Medulla oblongata (tissue), 1 donor: ENCODE results near the gene ATAD2B.
"Not testable (repeated sequence)": the region's sequence is repeated elsewhere in the genome, so short reads cannot be mapped to it uniquely, and the experiment has no call there.

Source experiments
- DNase-seq: peaks from one replicate; pipeline ENCODE4 v3.0.0-alpha.2; 2015; ENCODE audit errors: extremely low spot score

ATAD2B gene

DNA sequence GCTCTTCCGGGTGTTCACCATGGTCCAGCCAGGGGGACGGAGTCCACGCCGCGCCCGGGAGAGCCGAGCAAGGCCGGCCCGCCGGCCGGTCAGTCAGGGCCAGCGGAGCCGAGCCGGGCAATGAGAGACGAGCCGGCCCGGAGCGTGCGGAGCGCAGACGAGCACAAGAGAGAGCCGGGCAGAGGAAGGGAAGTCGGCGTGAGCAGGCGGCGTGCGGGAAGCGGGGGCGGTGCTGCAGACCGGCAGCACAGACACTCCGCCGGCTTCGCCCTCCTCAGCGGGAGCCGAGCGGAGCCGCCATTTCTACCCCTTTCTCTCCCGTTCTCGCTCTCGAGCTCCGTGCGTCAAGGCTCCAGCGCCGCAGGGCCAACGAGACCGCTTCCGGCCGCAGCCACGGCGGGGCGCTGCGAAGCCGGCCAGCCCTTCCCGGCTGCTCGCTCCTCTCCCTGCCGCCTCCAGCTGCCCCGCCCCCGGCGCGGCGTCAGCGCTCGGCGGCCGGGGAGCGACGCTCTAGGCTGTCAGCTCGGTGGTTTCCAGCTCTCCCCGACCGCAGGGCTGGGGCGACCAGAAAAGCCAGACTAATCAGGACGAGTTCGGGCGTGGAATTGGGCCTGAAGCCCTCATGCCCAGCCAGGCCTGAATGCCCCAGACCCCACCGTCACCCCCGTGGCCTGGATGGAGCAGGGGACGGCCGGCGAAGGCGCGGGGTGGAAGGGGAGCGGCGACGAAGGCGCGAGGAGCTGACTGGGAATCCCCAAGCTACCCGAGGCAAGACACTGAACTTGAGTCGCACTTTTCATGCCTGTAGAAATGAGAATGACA lies at the start of gene ATAD2B:
TSS of gene ATAD2B (minus strand) at position 374 of the 822 bp plus-strand sequence. CDS start at position 21, 353 bp downstream.
- peak; percentile 97 for DNase-seq

DNA sequence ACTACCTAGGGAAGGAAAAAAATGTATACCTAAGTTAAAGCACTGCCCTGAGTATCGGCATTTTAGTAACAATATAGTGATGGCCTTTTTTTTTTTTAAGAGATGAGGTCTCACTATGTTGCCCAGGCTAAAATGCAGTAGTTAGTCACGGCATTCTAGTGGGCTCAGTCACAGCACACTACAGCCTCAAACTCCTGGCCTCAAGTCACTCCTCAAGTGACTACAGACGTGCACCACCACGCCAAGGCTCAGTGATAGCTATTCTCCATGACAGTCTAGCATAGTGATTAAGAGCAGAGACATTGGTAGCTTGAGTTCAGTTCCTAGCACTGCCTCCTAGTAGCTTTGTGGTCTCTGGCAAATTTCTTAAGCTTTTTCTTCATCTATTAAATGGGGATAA lies 40.9 kb upstream of the ATAD2B start:
- no peak for DNase-seq

DNA sequence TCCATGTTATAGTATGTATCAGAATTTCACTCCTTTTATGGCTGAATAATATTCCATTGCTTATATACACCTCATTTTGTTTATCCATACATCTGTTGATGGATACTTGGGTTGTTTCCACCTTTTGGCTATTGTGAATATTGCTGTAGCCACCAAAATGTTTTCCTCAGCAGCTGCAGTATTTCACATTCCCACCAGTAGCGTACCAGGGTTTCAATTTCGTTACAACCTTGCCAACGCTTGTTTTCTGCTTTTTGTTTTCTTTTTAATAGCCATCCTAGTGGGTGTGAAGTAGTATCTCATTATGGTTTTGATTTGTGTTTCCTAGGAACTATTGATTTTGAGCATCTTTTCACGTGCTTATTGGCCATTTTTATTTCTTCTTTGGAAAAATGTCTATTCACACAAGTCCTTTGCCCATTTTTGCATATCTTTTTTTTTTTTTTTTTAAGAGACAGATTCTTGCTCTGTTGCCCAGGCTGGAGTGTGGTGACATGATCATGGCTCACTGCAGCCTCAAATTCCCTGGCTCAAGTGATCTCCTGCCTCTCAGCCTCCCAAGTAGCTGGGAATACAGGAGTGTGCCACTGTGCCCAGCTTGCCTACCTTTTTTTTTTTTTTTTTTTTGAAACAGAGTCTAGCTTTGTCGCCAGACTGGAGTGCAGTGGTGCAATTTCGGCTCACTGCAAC lies 27.5 kb upstream of the ATAD2B start:
- no peak for DNase-seq

DNA sequence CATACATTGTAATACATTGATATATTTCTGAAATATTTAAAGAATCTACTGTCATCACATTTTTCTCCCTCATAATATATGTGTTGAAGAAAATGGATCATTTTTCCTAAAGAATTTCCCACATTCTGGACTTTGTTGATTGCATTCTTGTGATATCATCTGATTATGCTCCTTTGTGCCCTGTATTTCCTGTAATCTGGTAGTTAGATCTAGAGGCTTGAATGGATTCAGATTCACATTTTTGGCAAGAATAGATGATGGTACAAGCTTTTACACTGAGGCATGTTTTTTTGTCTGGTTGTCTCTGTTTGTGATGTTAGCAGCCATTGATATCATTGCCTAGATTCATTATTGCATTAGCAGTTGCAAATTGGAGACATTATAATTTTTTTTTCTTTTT lies 26.7 kb upstream of the ATAD2B start:
- DNase-seq = no peak

DNA sequence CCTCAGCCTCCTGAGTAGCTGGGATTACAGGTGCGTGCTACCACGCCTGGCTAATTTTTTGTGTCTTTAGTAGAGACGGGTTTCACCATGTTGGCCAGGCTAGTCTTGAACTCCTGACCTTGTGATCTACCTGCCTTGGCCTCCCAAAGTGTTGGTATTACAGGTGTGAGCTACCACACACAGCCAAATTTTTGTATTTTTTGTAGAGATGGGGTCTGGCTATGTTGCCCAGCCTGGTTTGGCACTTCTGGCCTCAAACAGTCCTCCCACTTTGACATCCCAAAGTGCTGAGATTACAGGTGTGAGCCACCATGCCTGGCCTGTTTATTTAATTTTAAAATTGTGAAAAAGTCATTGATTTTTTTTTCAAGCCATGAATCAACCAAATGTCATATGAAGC lies 25.6 kb upstream of the ATAD2B start:
- DNase-seq = not testable (repeated sequence)

DNA sequence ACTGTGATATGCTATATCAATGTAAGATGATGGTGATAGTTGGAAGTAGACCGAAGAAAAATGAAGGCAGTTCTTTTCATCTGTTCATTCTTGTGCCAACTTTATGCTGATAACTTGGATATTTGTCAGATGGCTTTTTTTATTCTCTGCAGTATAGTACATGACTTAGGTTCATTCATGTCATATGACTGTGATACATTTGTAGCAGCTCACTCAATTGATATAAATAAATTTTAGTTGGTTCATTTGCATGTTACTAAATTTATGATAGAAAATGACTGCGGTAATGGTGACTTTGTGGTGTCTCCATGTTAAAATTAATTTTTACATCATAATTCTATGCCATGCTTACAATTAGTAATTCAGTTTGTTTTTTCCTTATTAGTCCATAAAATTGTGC lies 20.4 kb upstream of the ATAD2B start:
- DNase-seq = no peak

DNA sequence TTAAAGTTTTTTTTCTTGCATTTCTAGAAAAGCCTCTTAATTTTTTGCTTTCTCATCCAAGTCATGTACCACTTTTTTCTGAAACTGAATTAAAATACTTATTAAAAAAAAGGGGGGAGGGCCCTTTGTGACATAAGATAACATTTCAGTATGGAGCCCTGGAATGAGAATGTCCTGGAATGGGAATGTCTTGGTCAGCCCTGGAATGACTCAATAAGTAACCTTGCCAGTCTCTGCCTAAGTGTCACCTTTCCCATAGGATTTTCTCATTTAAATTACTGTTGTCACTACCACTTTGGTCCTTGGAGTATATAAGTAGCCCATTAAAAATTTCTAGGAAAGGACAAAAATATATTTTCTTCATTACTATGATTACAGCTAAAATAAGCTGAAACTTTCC lies 18.1 kb upstream of the ATAD2B start:
- no peak for DNase-seq

DNA sequence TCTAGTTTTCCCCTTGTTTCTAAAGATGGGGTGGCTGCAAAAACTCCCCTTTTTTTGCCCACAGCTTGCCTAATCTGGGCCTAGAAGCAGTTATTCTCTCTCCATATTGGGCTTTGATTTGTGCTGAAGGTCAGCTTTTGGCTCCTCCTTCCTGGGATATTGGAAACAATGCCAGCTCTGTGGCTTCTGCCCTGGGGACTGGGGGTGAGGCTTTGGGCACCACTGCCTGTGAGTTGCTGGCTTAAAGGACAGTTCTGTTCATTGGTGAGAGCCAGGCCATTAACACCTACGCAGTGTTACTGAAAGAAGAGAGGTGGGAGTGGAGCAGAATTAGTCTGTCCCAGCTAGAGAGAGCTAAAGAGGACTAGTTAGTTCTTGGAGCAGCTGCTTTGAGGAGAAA lies 17.6 kb upstream of the ATAD2B start:
- peak; percentile 61 for DNase-seq

DNA sequence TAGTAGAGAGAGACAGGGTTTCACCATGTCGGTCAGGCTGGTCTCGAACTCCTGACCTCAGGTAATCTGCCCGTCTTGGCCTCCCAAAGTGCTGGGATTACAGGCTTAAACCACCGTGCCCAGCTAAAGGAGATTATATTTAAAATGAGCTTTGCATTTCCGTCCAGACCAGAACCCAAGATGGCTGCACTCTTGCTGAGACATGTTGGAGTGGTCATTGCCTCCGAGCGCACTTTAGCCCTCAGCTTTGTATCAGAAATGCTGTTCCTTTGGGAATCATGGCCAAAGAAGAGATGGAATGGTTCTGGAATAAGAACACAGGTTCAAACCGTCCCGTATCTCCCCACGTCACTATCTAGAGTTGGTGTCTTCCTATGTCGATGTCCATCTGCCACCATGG lies 16.7 kb upstream of the ATAD2B start:
- DNase-seq = no peak

DNA sequence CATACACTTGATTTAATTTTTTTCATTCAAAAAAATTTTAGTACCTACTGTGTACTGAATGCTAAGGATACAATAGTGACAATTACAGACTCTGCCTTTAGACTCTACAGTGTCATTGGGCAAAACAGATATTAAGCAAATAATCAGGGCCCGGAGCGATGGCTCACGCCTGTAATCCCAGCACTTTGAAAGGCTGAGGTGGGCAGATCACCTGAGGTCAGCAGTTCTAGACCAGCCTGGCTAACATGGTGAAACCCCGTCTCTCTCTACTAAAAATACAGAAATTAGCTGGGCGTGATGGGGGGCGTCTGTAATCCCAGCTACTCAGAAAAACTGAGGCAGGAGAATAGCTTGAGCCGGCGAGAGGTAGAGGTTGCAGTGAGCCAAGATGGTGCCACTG lies 14.7 kb upstream of the ATAD2B start:
- DNase-seq = no peak

DNA sequence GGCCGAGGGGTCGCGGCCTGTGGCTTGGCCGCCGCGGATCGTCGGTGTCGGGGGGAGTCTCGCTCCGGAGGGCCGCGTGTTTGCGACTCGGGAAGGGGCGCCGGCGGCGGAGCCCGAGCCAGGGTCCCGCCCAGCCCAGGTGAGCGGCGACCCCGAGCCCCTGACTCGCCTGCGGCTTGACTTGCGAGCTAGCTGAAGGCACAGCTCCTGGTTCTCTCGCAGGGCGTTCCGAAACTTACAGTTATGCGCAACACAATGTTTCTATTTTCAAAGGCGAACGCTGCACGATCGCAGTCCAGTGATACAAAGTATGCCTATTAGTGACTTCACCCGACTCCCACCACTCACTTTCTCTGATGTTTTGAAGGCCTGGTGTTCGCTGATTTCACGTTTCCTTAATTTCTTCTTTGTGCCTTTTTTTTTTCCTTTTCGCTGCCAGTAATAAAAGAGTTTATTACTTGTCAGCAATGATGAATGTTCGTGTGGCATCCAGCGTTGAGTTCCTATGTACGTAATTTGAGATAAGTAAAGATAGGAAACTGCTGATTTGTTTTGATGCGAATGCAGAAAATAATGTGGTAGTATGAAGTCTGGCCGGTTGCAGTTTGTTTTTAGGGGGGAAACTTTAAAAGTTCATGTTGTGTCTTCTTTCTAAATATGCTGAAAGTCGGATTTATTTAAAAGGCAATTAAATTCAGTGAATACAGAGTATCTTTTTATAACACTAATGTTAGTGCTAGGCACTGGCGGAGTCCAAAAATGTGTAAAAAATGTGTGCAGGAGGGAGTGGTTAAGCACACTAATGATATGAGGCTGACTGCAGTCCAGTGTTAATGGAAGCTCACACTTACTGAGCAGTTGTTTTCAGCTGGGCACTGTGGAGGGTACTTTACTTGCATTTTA lies 14.0 kb upstream of the ATAD2B start:
- DNase-seq = peak; percentile 38

DNA sequence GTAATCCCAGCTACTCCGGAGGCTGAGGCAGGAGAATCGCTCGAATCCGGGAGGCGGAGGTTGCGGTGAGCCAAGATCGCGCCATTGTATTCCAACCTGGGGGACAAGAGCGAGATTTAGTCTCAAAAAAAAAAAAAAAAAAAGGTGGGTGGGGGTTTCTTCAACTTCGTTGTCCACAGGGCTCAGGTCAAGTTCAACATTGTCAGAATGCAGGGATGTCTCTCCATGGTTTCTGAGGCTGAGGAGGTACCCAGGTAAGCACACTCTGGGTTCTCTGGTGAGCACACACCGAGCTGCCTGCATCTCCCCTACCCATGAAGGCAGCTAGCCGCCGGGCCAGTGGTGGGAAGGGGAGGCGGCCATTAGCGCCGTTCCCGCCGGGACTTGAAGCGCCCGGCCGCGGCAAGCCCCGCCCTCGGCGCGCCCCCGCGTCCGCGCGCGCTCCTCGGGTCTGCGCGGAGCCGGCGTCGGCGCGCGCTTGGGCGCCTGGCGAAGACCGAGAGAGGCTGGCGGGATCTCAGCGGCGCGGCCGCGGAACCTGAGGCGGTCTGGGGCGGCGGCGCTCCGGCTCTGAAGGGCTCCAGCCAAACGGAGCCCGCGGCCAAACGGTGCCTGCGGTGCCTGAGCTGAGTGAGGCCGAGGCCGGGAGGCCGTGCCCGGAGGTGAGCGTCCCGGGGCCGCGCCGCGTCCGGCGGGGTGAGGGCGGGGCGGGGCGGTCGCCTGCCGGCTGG lies 13.2 kb upstream of the ATAD2B start, which contains the start of gene UBXN2A:
TSS of gene UBXN2A (plus strand) at position 477 of the 731 bp plus-strand sequence. CDS start 17,852 bp downstream, outside the sequence.
- DNase-seq = peak; percentile 88

DNA sequence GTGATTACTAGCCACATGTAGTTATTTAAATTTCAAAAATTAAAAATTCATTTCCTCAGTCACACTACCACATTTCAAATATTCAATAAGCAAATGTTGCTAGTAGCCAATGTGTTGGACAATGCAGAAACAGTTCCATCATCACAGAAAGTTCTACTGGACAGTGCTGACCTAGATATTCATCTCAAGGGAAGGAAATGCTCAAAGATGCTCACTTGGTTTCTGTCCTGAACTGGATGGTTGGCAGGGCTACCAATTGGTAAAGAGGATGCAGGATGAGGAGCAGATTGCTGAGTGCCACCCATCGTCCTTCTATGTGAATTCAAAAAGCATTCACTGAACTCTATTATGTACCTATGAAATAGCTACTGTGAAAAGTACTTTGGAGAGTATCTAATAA lies 7.3 kb upstream of the ATAD2B start:
- DNase-seq = no peak

DNA sequence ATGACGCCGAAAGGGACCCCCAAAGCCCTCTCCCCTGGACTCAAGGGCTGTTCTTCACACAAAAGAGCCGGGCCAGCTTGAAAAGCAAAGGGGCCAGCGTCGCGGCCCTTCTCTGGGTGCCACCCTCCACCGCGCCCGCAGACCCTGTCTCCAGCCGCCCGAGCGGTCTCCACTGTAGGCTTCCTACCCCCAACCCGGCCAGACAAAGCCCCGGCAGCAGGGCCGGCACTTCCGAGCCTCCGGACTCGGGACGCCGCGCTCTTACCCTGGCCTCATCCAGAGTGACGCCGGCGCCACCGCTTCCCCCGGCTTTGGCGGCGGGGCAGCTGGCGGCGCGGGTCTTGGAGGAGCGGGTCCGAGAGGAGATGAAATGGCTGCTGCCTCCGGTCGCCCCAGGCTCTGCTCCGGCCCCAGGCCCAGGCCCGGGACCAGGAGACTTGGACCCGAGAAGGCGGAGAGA lies 603 bp downstream of the ATAD2B start:
- no peak for DNase-seq

DNA sequence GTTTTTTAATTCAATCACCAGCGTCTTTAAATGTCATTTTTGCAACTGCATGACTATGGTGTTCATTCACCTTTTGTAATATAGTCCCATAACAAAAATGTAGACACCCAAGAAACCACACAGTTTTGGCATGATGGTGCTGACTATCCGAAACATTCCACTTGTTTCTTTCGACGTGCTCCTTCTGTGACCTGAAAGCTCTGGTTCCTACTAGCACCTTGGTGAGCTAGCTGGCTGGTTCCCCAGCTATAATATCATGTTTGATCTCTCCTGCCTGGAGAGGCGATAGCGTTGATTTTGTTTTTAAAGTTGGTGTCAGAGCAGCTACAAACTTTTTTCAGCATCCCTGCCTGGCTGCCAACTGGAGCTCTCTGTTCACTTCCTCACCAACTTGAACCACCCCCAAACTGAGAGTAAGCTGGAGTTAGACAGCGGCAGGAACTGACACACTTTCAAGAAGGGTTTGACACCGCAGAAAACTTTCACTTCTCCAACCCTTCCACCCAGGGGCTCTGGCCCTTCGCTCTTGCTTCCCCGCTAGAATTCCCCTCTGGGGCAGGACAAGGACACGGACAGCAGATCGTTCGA lies 1.1 kb downstream of the ATAD2B start:
- DNase-seq = peak; percentile 89

DNA sequence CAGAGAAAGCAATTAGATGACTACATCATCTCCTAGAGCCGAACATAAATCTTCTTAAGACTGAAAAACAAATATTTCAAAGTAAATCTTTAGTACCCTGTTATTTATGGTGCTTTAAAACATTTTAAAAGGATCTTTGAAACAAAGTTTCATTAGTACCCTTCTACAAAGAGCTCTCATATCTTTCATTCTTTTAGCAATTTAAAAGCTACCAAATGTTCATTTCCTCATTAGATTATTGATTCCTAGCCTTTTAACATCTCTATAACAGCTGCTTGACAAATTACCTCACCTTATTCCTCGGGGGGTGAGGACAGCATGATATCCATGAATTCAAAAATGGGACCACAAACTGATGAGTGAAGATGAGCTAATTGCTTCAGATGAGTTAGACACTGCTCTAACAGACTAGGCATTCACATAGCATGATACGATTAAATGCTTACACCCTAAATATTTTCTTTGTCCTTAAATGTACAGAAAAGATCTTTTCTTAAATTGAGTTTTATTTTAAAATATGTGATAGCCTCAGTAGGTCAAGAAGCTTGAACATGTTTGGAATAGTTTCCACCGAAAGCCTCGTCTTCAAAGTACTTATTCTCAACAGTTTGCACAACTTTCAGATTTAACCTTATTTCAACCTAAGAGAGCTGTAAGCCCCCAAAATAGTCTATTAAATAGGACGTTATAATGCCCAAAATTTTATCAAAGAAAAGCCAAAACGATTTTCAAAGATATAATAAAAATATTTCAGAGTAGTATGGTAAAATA lies 2.1 kb downstream of the ATAD2B start:
- no peak for DNase-seq

DNA sequence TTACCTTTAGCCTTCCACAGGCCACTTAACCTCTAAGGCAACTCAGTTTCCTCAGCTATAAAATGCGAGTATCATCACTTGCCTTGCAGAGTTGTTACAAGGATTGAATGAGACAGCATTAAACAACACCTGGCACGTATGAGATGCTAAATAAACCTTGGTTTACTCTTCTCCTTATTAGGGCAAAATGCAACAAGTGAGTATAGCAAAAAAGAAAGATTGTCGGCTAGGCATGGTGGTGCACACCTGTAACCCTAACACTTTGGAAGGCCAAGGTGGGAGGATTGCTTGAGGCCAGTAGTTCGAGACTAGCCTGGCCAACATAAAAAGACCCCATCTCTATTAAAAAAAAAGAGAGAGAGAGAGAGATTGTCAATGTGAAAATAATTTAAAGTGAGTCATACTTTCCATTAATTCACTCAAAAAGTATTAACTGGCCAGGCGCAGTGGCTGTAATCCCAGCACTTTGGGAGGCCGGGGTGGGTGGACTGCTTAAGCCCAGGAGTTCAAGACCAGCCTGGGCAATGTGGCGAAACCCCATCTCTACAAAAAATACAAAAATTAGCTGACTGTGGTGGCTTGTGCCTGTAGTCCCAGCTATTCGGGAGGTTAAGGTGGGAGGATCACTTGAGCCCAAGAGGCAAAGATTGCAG lies 8.0 kb downstream of the ATAD2B start:
- no peak for DNase-seq

DNA sequence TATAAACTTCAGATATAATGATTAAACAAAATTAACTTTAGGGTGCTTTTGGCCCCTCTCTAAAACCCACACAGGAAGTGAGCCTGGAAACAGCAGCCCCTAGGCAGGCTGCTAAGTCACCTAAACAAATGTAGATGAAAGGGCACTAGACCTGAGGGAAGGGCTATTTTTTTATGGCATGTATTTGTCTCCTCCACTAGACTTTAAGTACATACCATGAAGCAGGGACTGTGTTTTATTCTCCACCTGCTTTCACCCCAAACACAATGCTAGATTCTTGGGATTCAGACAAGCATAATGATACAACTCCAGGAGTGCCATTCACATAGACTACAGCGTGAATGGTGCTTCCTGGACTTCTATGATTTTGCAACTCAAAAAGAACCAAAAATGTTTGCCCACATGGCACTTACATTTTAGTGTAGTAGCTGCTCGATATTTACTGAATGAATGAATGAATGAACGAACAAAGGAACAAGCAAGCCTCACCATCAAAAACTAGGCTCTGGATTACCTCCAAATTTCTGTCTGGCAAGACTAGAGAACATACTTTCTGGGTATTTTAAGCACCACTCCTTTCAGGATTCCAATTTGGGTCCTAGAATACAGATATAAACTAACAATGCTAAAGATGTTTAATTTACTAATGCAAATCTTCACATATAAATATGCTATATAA lies 10.1 kb downstream of the ATAD2B start:
- DNase-seq = no peak

DNA sequence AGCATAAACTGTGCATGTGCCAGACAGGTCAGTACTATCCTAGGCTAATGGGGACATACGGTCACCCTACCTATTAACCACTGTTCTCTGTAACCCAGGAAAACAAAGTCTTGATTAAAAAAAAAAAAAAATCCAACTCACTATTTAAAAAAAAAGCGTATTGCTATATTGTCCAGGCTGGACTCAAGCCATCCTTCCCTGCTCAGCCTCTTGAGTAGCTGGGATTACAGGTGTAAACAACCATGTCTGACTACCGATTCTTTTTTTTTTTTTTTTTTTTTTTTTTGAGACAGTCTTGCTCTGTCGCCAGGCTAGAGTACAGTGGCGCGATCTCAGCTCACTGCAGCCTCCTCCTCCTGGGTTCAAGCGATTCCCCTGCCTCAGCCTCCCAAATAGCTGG lies 11.6 kb downstream of the ATAD2B start:
- DNase-seq = no peak
